Endothelial cell of umbilical vein (primary cell): ENCODE data around the gene SCYGR6.

ENCODE experiments used
- POLR2A ChIP-seq: IDR thresholded peaks from 2 replicates; pipeline ENCODE4 v1.6.1; 2012; ENCODE audit warnings: low read depth, mild to moderate bottlenecking, control low read depth, low read length
- TF ChIP-seq, protein P1 (sequence below), 2 donors: IDR thresholded peaks; 1 replicate in 1 of 2; 2 replicates in 1 of 2; pipeline ENCODE4 v1.5.1; 2011; ENCODE audit warnings: low read length in 2 of 2, mild to moderate bottlenecking in 2 of 2, moderate library complexity in 2 of 2, control low read depth in 1 of 2, inconsistent platforms in 1 of 2, low read depth in 1 of 2; ENCODE audit not compliant: insufficient read depth in 1 of 2; ENCODE audit errors: extremely low read depth in 1 of 2
- TF ChIP-seq, protein P2 (sequence below): IDR thresholded peaks from 2 replicates; pipeline ENCODE4 v1.6.1; 2011; ENCODE audit not compliant: insufficient read depth, insufficient read length

DNA sequence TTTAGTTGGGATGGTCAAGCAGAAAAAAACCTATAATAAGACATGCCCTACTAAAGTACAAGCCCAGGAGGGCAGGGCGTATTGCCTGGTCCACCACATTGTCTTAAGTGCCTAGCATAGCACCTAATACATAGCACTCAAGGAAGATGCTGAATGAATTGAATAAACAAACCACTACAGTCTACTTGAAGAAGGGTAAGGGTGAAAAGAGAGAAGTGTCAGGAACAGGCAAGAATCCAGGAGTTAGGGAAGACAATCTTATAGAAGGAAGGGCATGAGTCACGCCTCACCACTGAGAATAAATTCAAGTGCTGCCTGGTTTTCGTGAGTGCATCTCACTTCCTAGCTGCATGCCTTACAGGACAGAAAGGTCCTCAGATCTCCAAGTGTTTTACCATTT is 20.6 kb downstream of the SCYGR6 start:
- TF ChIP-seq, protein P1, sequence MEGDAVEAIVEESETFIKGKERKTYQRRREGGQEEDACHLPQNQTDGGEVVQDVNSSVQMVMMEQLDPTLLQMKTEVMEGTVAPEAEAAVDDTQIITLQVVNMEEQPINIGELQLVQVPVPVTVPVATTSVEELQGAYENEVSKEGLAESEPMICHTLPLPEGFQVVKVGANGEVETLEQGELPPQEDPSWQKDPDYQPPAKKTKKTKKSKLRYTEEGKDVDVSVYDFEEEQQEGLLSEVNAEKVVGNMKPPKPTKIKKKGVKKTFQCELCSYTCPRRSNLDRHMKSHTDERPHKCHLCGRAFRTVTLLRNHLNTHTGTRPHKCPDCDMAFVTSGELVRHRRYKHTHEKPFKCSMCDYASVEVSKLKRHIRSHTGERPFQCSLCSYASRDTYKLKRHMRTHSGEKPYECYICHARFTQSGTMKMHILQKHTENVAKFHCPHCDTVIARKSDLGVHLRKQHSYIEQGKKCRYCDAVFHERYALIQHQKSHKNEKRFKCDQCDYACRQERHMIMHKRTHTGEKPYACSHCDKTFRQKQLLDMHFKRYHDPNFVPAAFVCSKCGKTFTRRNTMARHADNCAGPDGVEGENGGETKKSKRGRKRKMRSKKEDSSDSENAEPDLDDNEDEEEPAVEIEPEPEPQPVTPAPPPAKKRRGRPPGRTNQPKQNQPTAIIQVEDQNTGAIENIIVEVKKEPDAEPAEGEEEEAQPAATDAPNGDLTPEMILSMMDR (IDR thresholded peaks at IDR 0.05; ENCODE audit: extremely low read depth in 1 of 2, insufficient read depth in 1 of 2, low read depth in 1 of 2, low read length in 2 of 2) = no peak
- TF ChIP-seq, protein P2, sequence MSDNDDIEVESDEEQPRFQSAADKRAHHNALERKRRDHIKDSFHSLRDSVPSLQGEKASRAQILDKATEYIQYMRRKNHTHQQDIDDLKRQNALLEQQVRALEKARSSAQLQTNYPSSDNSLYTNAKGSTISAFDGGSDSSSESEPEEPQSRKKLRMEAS = no peak
- no peak for TF ChIP-seq POLR2A
